H9 (cell line): ENCODE results near the gene TOM1L2. TPM values are rescaled to one million over a fixed set of nuclear protein-coding genes. Genes with fewer than 3 reads are reported as not detected.

ENCODE experiments used
- DNase-seq: peaks from one replicate; pipeline ENCODE4 v3.0.0-alpha.2; 2017
- H2AFZ ChIP-seq: one replicate; pipeline ENCODE4 v1.6.1; 2013; ENCODE audit warnings: mild to moderate bottlenecking, low read length, control low read depth, moderate library complexity
- H2AK5ac ChIP-seq: 2 replicates; pipeline ENCODE4 v1.6.1; 2013; ENCODE audit warnings: low read length, control low read depth, mixed read lengths; ENCODE audit not compliant: insufficient read length
- H2BK120ac ChIP-seq: one replicate; pipeline ENCODE4 v1.6.1; 2013; ENCODE audit warnings: low read depth, mild to moderate bottlenecking, low read length, control low read depth, inconsistent platforms; ENCODE audit not compliant: poor library complexity, severe bottlenecking
- H2BK12ac ChIP-seq: 2 replicates; pipeline ENCODE4 v1.6.1; 2013; ENCODE audit warnings: low read length, control low read depth, mixed read lengths, low read depth; ENCODE audit not compliant: insufficient read length
- H2BK15ac ChIP-seq: 2 replicates; pipeline ENCODE4 v1.6.1; 2013; ENCODE audit warnings: low read depth, low read length, control low read depth
- H2BK20ac ChIP-seq: one replicate; pipeline ENCODE4 v1.6.1; 2013; ENCODE audit warnings: low read depth, mild to moderate bottlenecking, low read length, control low read depth, inconsistent platforms; ENCODE audit not compliant: poor library complexity, severe bottlenecking
- H2BK5ac ChIP-seq: 2 replicates; pipeline ENCODE4 v1.6.1; 2013; ENCODE audit warnings: low read length, control low read depth, mixed read lengths; ENCODE audit not compliant: insufficient read length
- H3K14ac ChIP-seq: 2 replicates; pipeline ENCODE4 v1.6.1; 2013; ENCODE audit warnings: low read length, control low read depth; ENCODE audit not compliant: insufficient read depth
- H3K18ac ChIP-seq: 2 replicates; pipeline ENCODE4 v1.6.1; 2013; ENCODE audit warnings: low read depth, mild to moderate bottlenecking, mixed read lengths, low read length, control low read depth; ENCODE audit not compliant: insufficient read length
- H3K23ac ChIP-seq: 2 replicates; pipeline ENCODE4 v1.6.1; 2013; ENCODE audit warnings: low read length, control low read depth, mixed read lengths, low read depth; ENCODE audit not compliant: insufficient read length
- H3K23me2 ChIP-seq: 2 replicates; pipeline ENCODE4 v1.6.1; 2013; ENCODE audit warnings: low read depth, mild to moderate bottlenecking, mixed read lengths, low read length, control low read depth; ENCODE audit not compliant: insufficient read length, poor library complexity, severe bottlenecking
- H3K27ac ChIP-seq: 2 replicates; pipeline ENCODE4 v1.5.1; 2013; ENCODE audit warnings: low read length, control low read depth, mixed read lengths, low read depth; ENCODE audit not compliant: insufficient read length
- H3K27me3 ChIP-seq: 2 replicates; pipeline ENCODE4 v1.6.1; 2013; ENCODE audit warnings: low read length, control low read depth, inconsistent platforms; ENCODE audit not compliant: insufficient read depth
- H3K4ac ChIP-seq: 2 replicates; pipeline ENCODE4 v1.6.1; 2013; ENCODE audit warnings: low read depth, mild to moderate bottlenecking, control low read depth, inconsistent platforms, low read length, moderate library complexity
- H3K4me1 ChIP-seq: 2 replicates; pipeline ENCODE4 v1.6.1; 2013; ENCODE audit warnings: low read length, control low read depth, inconsistent platforms; ENCODE audit not compliant: insufficient read depth
- H3K4me2 ChIP-seq: 2 replicates; pipeline ENCODE4 v1.6.1; 2013; ENCODE audit warnings: low read length, control low read depth, mixed read lengths; ENCODE audit not compliant: insufficient read length, insufficient read depth
- H3K56ac ChIP-seq: 2 replicates; pipeline ENCODE4 v1.6.1; 2013; ENCODE audit warnings: low read depth, mild to moderate bottlenecking, mixed read lengths, low read length, control low read depth; ENCODE audit not compliant: insufficient read length
- H3K79me1 ChIP-seq: 2 replicates; pipeline ENCODE4 v1.6.1; 2013; ENCODE audit warnings: low read depth, mild to moderate bottlenecking, moderate library complexity, low read length, control low read depth, inconsistent platforms; ENCODE audit not compliant: insufficient read depth, poor library complexity, severe bottlenecking
- H3K79me2 ChIP-seq: 2 replicates; pipeline ENCODE4 v1.6.1; 2013; ENCODE audit warnings: low read length, control low read depth, inconsistent platforms; ENCODE audit not compliant: insufficient read depth
- H3K9ac ChIP-seq: 2 replicates; pipeline ENCODE4 v1.6.1; 2013; ENCODE audit warnings: low read length, control low read depth, mixed read lengths; ENCODE audit not compliant: insufficient read length; ENCODE audit errors: extremely low read depth
- H3K9me3 ChIP-seq: one replicate; pipeline ENCODE4 v1.6.1; 2013; ENCODE audit warnings: low read depth, low read length, inconsistent platforms; ENCODE audit not compliant: control insufficient read depth
- H3T11ph ChIP-seq: one replicate; pipeline ENCODE4 v1.6.1; 2013; ENCODE audit warnings: mild to moderate bottlenecking, low read length, control low read depth, inconsistent platforms
- H4K20me1 ChIP-seq: one replicate; pipeline ENCODE4 v1.6.1; 2013; ENCODE audit not compliant: control insufficient read depth, insufficient read length, insufficient read depth
- H4K5ac ChIP-seq: 2 replicates; pipeline ENCODE4 v1.6.1; 2013; ENCODE audit warnings: low read depth, mild to moderate bottlenecking, mixed read lengths, low read length, control low read depth; ENCODE audit not compliant: insufficient read length
- H4K8ac ChIP-seq: replicated peaks from 2 replicates; pipeline ENCODE4 v1.6.1; 2013; ENCODE audit warnings: low read length, control low read depth, mixed read lengths, low read depth; ENCODE audit not compliant: insufficient read length
- H4K91ac ChIP-seq: 2 replicates; pipeline ENCODE4 v1.6.1; 2013; ENCODE audit warnings: low read depth, mild to moderate bottlenecking, moderate library complexity, mixed read lengths, low read length, control low read depth; ENCODE audit not compliant: insufficient read length
- H3K27ac Mint-ChIP-seq, 3 experiments: 2 replicates in 2 of 3; 3 replicates in 1 of 3; pipeline ENCODE4 v1.8.0; 2020 to 2021; ENCODE audit warnings: mixed read lengths in 3 of 3, mild to moderate bottlenecking in 1 of 3, moderate library complexity in 1 of 3
- H3K27me3 Mint-ChIP-seq: 2 replicates; pipeline ENCODE4 v1.8.0; 2021; ENCODE audit warnings: low read depth, mild to moderate bottlenecking, moderate library complexity, mixed read lengths
- H3K36me3 Mint-ChIP-seq, 3 experiments: 2 replicates in 2 of 3; 3 replicates in 1 of 3; pipeline ENCODE4 v1.8.0; 2020 to 2021; ENCODE audit warnings: low read depth in 3 of 3, mixed read lengths in 3 of 3; ENCODE audit not compliant: insufficient read depth in 1 of 3
- H3K4me1 Mint-ChIP-seq, 2 experiments: 2 replicates each; pipeline ENCODE4 v1.8.0; 2020; ENCODE audit warnings: mixed read lengths in 2 of 2
- H3K4me3 Mint-ChIP-seq, 2 experiments: 2 replicates in 1 of 2; 3 replicates in 1 of 2; pipeline ENCODE4 v1.8.0; 2020 to 2021; ENCODE audit warnings: mild to moderate bottlenecking in 2 of 2, mixed read lengths in 2 of 2, moderate library complexity in 1 of 2
- H3K9me3 Mint-ChIP-seq, 2 experiments: 2 replicates in 1 of 2; 3 replicates in 1 of 2; pipeline ENCODE4 v1.8.0; 2020; ENCODE audit warnings: mild to moderate bottlenecking in 2 of 2, mixed read lengths in 2 of 2, moderate library complexity in 1 of 2
- CTCF ChIP-seq: fragments of 200-600 bp; sonication (generic); conservative IDR thresholded peaks from 3 replicates; pipeline ENCODE4 v1.8.0; 2021; ENCODE audit warnings: antibody characterized with exemption, mild to moderate bottlenecking
- WGBS: extraction: QIAGEN DNeasy Blood & Tissue Kit; methylation state at CpG from one replicate; pipeline ENCODE4 v1.1.7; 2013; ENCODE audit warnings: missing lambda C conversion rate, low lambda C conversion rate, mixed read lengths; ENCODE audit not compliant: insufficient read length; ENCODE audit errors: extremely low coverage; 5-methylcytosine and 5-hydroxymethylcytosine counted together
- total RNA-seq: library from RNA; stranded (reverse); gene quantifications from 2 replicates; pipeline ENCODE4 v1.2.1, GENCODE V29; 2021

The TOM1L2 gene
- total RNA-seq, 1 experiment from 2014 or later: 4.6 TPM

GRCh38 chr17:17813725-17814095 is 158.5 kb downstream of the TOM1L2 start:
- Histone ChIP-seq H3K18ac (no peak overlapping the region), H4K20me1 (no peaks in the 10 kb centered on the region), H3K23ac (no peak overlapping the region), H4K8ac (no peak overlapping the region), H3K27me3 (peaks cover 6% of the 10 kb centered on the region; the same call in 1 of the 2 replicates), H3K14ac (no peak overlapping the region), H2AK5ac (no peak overlapping the region), H2BK5ac (no peak overlapping the region), H2BK20ac (no peak overlapping the region), H2AFZ (no peak overlapping the region), H3K4ac (no peak overlapping the region), H3K79me1 (no peaks in the 10 kb centered on the region), H4K5ac (no peak overlapping the region), H3K9ac (no peak overlapping the region), H3K9me3 (no peaks in the 10 kb centered on the region), H3K79me2 (no peaks in the 10 kb centered on the region), H3K27ac (no peak overlapping the region), H2BK15ac (no peak overlapping the region), H3K23me2 (peaks cover 6% of the 10 kb centered on the region), H3K4me2 (no peak overlapping the region), H3T11ph (no peak overlapping the region), H3K56ac (no peak overlapping the region), H2BK12ac (no peak overlapping the region), H3K4me1 (no peaks in the 10 kb centered on the region; the same call in 1 of the 2 replicates), H2BK120ac (no peak overlapping the region), H4K91ac (no peak overlapping the region)
- Mint-ChIP-seq H3K27ac (no peak overlapping the region), H3K4me3 (no peak overlapping the region), H3K4me1 (peaks cover 19 to 32% of the 10 kb centered on the region in 2 experiments), H3K9me3 (no peaks in the 10 kb centered on the region), H3K27me3 (peaks cover 8% of the 10 kb centered on the region), H3K36me3 (peaks cover 16 to 49% (median 41%) of the 10 kb centered on the region in 3 experiments)
- TF ChIP-seq CTCF: no peak
- no CpG with 5 or more reads among the region's 16 CpGs for WGBS
- DNase-seq: no peak
